Measurements from ENCODE around the gene LCE1E. TPM values are rescaled to one million over a fixed set of nuclear protein-coding genes. Genes with fewer than 3 reads are reported as not detected.

Gene LCE1E
- total and polyA plus RNA-seq, 2 experiments from 2014 or later, result not detected

- H3K27ac ChIP-seq, result no peak overlapping the region
- no peaks in the 10 kb centered on the region for H3K27me3 ChIP-seq
- no peak for DNase-seq (ENCODE audit: low read depth in 1 of 2, low spot score in 1 of 2)
- H3K9me3 ChIP-seq (ENCODE audit: low read depth), result peaks cover 2% of the 10 kb centered on the region
- TF ChIP-seq CTCF (IDR thresholded peaks at IDR 0.05; ENCODE audit: low read depth, low read length), result no peak
- H3K36me3 ChIP-seq, result no peaks in the 10 kb centered on the region
- H3K4me3 ChIP-seq, result no peak overlapping the region
- H3K4me1 ChIP-seq (ENCODE audit: low read depth), result no peaks in the 10 kb centered on the region
Observed at GRCh38 chr1:152824964-152825363, 38.9 kb downstream of the LCE1E start.

GRCh38 chr1:152827173-152827572 is 41.1 kb downstream of the LCE1E start, which contains the start of gene LCE1A:
TSS of gene LCE1A (plus strand) at chr1:152827473. CDS start at chr1:152827473, 0 bp downstream.
- H3K36me3 ChIP-seq, result no peaks in the 10 kb centered on the region
- TF ChIP-seq CTCF (IDR thresholded peaks at IDR 0.05; ENCODE audit: low read depth, low read length), result no peak
- no peaks in the 10 kb centered on the region for H3K27me3 ChIP-seq
- no peaks in the 10 kb centered on the region for H3K4me1 ChIP-seq (ENCODE audit: low read depth)
- no peak within 1 kb of the TSS for H3K4me3 ChIP-seq
- H3K27ac ChIP-seq, result no peak within 1 kb of the TSS
- no peak for DNase-seq (ENCODE audit: low read depth in 1 of 2, low spot score in 1 of 2)
- H3K9me3 ChIP-seq (ENCODE audit: low read depth), result peaks cover 2% of the 10 kb centered on the region

GRCh38 chr1:152836870-152837269 is 50.8 kb downstream of the LCE1E start:
- no peaks in the 10 kb centered on the region for H3K27me3 ChIP-seq
- TF ChIP-seq CTCF (IDR thresholded peaks at IDR 0.05; ENCODE audit: low read depth, low read length), result no peak

More at GRCh38 chr1:152836870-152837269, 50.8 kb downstream of the LCE1E start:
- no peak for DNase-seq (ENCODE audit: low read depth in 1 of 2, low spot score in 1 of 2)
- no peaks in the 10 kb centered on the region for H3K9me3 ChIP-seq (ENCODE audit: low read depth)
- no peaks in the 10 kb centered on the region for H3K4me1 ChIP-seq (ENCODE audit: low read depth)
- no peak overlapping the region for H3K27ac ChIP-seq
- H3K36me3 ChIP-seq, result no peaks in the 10 kb centered on the region
- H3K4me3 ChIP-seq, result no peak overlapping the region

Other genes starting within 250 kb of the LCE1E start
- gene LCE3E, start 219.5 kb upstream of the LCE1E start, total RNA-seq, result not detected in 2 replicates
- not detected in 2 replicates for gene LCE3E, start 219.5 kb upstream of the LCE1E start, polyA plus RNA-seq
- gene LCE3D, start 205.7 kb upstream of the LCE1E start, total RNA-seq, result not detected in 2 replicates
- gene LCE3D, start 205.7 kb upstream of the LCE1E start, polyA plus RNA-seq, result not detected in 2 replicates
- gene LCE3C, start 186.0 kb upstream of the LCE1E start, total RNA-seq, result not detected in 2 replicates
- not detected in 2 replicates for gene LCE3C, start 186.0 kb upstream of the LCE1E start, polyA plus RNA-seq
- gene LCE3B, start 172.4 kb upstream of the LCE1E start, total RNA-seq, result not detected in 2 replicates
- not detected in 2 replicates for gene LCE3B, start 172.4 kb upstream of the LCE1E start, polyA plus RNA-seq
- gene LCE3A, start 163.2 kb upstream of the LCE1E start, total RNA-seq, result not detected in 2 replicates
- not detected in 2 replicates for gene LCE3A, start 163.2 kb upstream of the LCE1E start, polyA plus RNA-seq
- gene LCE2D, start 122.9 kb upstream of the LCE1E start, total RNA-seq, result not detected in 2 replicates
- gene LCE2D, start 122.9 kb upstream of the LCE1E start, polyA plus RNA-seq, result not detected in 2 replicates
- gene LCE2C, start 111.0 kb upstream of the LCE1E start, total RNA-seq, result not detected in 2 replicates
- not detected in 2 replicates for gene LCE2C, start 111.0 kb upstream of the LCE1E start, polyA plus RNA-seq
- not detected in 2 replicates for gene LCE2B, start 100.1 kb upstream of the LCE1E start, total RNA-seq
- not detected in 2 replicates for gene LCE2B, start 100.1 kb upstream of the LCE1E start, polyA plus RNA-seq
- gene LCE2A, start 87.9 kb upstream of the LCE1E start, total RNA-seq, result not detected in 2 replicates
- not detected in 2 replicates for gene LCE2A, start 87.9 kb upstream of the LCE1E start, polyA plus RNA-seq
- gene LCE4A, start 78.1 kb upstream of the LCE1E start, total RNA-seq, result not detected in 2 replicates
- gene LCE4A, start 78.1 kb upstream of the LCE1E start, polyA plus RNA-seq, result not detected in 2 replicates
- not detected in 2 replicates for gene KPRP, start 28.2 kb upstream of the LCE1E start, total RNA-seq
- gene KPRP, start 28.2 kb upstream of the LCE1E start, polyA plus RNA-seq, result not detected in 2 replicates
- not detected in 2 replicates for gene LCE1F, start 11.1 kb upstream of the LCE1E start, total RNA-seq
- not detected in 2 replicates for gene LCE1F, start 11.1 kb upstream of the LCE1E start, polyA plus RNA-seq
- gene LCE1D, start 10.5 kb downstream of the LCE1E start, total RNA-seq, result not detected in 2 replicates
- gene LCE1D, start 10.5 kb downstream of the LCE1E start, polyA plus RNA-seq, result not detected in 2 replicates
- not detected in 2 replicates for gene LCE1C, start 20.4 kb downstream of the LCE1E start, total RNA-seq
- gene LCE1C, start 20.4 kb downstream of the LCE1E start, polyA plus RNA-seq, result not detected in 2 replicates
- not detected in 2 replicates for gene LCE1B, start 25.7 kb downstream of the LCE1E start, total RNA-seq
- not detected in 2 replicates for gene LCE1B, start 25.7 kb downstream of the LCE1E start, polyA plus RNA-seq
- gene LCE1A, start 41.2 kb downstream of the LCE1E start, total RNA-seq, result not detected in 2 replicates
- not detected in 2 replicates for gene LCE1A, start 41.2 kb downstream of the LCE1E start, polyA plus RNA-seq
- gene LCE6A, start 56.6 kb downstream of the LCE1E start, total RNA-seq, result not detected in 2 replicates
- gene LCE6A, start 56.6 kb downstream of the LCE1E start, polyA plus RNA-seq, result not detected in 2 replicates
- not detected in 2 replicates for gene LCE7A, start 73.7 kb downstream of the LCE1E start, total RNA-seq
- gene LCE7A, start 73.7 kb downstream of the LCE1E start, polyA plus RNA-seq, result not detected in 2 replicates
- not detected in 2 replicates for gene SMCP, start 92.1 kb downstream of the LCE1E start, total RNA-seq
- not detected in 2 replicates for gene SMCP, start 92.1 kb downstream of the LCE1E start, polyA plus RNA-seq
- not detected in 2 replicates for gene IVL, start 122.3 kb downstream of the LCE1E start, total RNA-seq
- not detected in 2 replicates for gene IVL, start 122.3 kb downstream of the LCE1E start, polyA plus RNA-seq
- gene SPRR5, start 160.9 kb downstream of the LCE1E start, total RNA-seq, result not detected in 2 replicates
- not detected in 2 replicates for gene SPRR5, start 160.9 kb downstream of the LCE1E start, polyA plus RNA-seq
- not detected in 2 replicates for gene SPRR4, start 184.4 kb downstream of the LCE1E start, total RNA-seq
- gene SPRR4, start 184.4 kb downstream of the LCE1E start, polyA plus RNA-seq, result not detected in 2 replicates
- not detected in 2 replicates for gene SPRR1A, start 197.8 kb downstream of the LCE1E start, total RNA-seq
- gene SPRR1A, start 197.8 kb downstream of the LCE1E start, polyA plus RNA-seq, result not detected in 2 replicates
- not detected in 2 replicates for gene SPRR3, start 215.5 kb downstream of the LCE1E start, total RNA-seq
- gene SPRR3, start 215.5 kb downstream of the LCE1E start, polyA plus RNA-seq, result not detected in 2 replicates
- gene SPRR1B, start 244.9 kb downstream of the LCE1E start, total RNA-seq, result not detected in 2 replicates
- gene SPRR1B, start 244.9 kb downstream of the LCE1E start, polyA plus RNA-seq, result not detected in 2 replicates